Endodermal cell (in vitro differentiated cells): ENCODE data around the gene UBQLNL. TPM values are rescaled to one million over a fixed set of nuclear protein-coding genes. Genes with fewer than 3 reads are reported as not detected.

ENCODE experiments used
- DNase-seq: peaks from one replicate; pipeline ENCODE4 v3.0.0-alpha.2; 2017
- H3K27ac ChIP-seq: 2 replicates; pipeline ENCODE4 v1.5.1; 2013; ENCODE audit warnings: mild to moderate bottlenecking, low read depth, low read length, moderate library complexity
- H3K27me3 ChIP-seq: 2 replicates; pipeline ENCODE4 v1.6.1; 2013; ENCODE audit warnings: mild to moderate bottlenecking, low read length, moderate library complexity; ENCODE audit not compliant: insufficient read depth, control insufficient read depth, poor library complexity, severe bottlenecking
- H3K36me3 ChIP-seq: 2 replicates; pipeline ENCODE4 v1.7.0; 2013; ENCODE audit warnings: mild to moderate bottlenecking, low read length, moderate library complexity; ENCODE audit not compliant: control insufficient read depth, insufficient read depth
- H3K4me1 ChIP-seq: one replicate; pipeline ENCODE4 v1.7.0; 2013; ENCODE audit warnings: low read length; ENCODE audit not compliant: control insufficient read depth, insufficient read depth
- H3K4me3 ChIP-seq: 2 replicates; pipeline ENCODE4 v1.5.1; 2013; ENCODE audit warnings: mild to moderate bottlenecking, low read length, moderate library complexity
- H3K9ac ChIP-seq: 2 replicates; pipeline ENCODE4 v1.6.1; 2013; ENCODE audit warnings: mild to moderate bottlenecking, low read length, moderate library complexity; ENCODE audit not compliant: poor library complexity, severe bottlenecking; ENCODE audit errors: extremely low read depth
- H3K9me3 ChIP-seq: 2 replicates; pipeline ENCODE4 v1.6.1; 2013; ENCODE audit warnings: mild to moderate bottlenecking, low read length, moderate library complexity; ENCODE audit not compliant: control insufficient read depth
- H3K27ac Mint-ChIP-seq: 2 replicates; pipeline ENCODE4 v1.8.0; 2020; ENCODE audit warnings: mixed read lengths
- H3K27me3 Mint-ChIP-seq: 2 replicates; pipeline ENCODE4 v1.8.0; 2021; ENCODE audit warnings: mild to moderate bottlenecking, mixed read lengths; ENCODE audit not compliant: insufficient read depth
- H3K36me3 Mint-ChIP-seq: 2 replicates; pipeline ENCODE4 v1.8.0; 2020; ENCODE audit warnings: low read depth, mixed read lengths
- H3K4me1 Mint-ChIP-seq: 2 replicates; pipeline ENCODE4 v1.8.0; 2020; ENCODE audit warnings: mixed read lengths
- H3K4me3 Mint-ChIP-seq: 2 replicates; pipeline ENCODE4 v1.8.0; 2020; ENCODE audit warnings: mild to moderate bottlenecking, moderate library complexity, mixed read lengths
- H3K9me3 Mint-ChIP-seq: 2 replicates; pipeline ENCODE4 v1.8.0; 2020; ENCODE audit warnings: mild to moderate bottlenecking, mixed read lengths
- WGBS, 2 experiments: methylation state at CpG; one replicate each; pipeline versions ENCODE4 v1.1.5 to v1.1.7; 2013; ENCODE audit warnings: missing lambda C conversion rate in 2 of 2, mixed read lengths in 1 of 2; ENCODE audit not compliant: insufficient coverage in 1 of 2, insufficient read length in 1 of 2; 5-methylcytosine and 5-hydroxymethylcytosine counted together
- total RNA-seq, 2 donors: library from RNA; stranded (reverse); fragmentation: NEBNext Ultra II Directional in 1 of 2; extraction: Animal tissue kit (Norgen Biotek cat#: 25700) in 1 of 2; gene quantifications; 2 replicates in 1 of 2; 3 replicates in 1 of 2; pipeline ENCODE4 v1.2.1, GENCODE V29; 2021
- TF ChIP-seq, protein P1 (sequence below): fragments of 200-600 bp; sonication (generic); conservative IDR thresholded peaks from 2 replicates; pipeline ENCODE4 v1.5.0; 2021; ENCODE audit warnings: antibody characterized with exemption, mild to moderate bottlenecking

The UBQLNL gene
- total RNA-seq, 2 donors from 2014 or later, result 0.20 to 0.26 TPM

- H3K36me3 Mint-ChIP-seq, result no peaks in the 10 kb centered on the region
- DNase-seq, result no peak
- TF ChIP-seq, protein P1, sequence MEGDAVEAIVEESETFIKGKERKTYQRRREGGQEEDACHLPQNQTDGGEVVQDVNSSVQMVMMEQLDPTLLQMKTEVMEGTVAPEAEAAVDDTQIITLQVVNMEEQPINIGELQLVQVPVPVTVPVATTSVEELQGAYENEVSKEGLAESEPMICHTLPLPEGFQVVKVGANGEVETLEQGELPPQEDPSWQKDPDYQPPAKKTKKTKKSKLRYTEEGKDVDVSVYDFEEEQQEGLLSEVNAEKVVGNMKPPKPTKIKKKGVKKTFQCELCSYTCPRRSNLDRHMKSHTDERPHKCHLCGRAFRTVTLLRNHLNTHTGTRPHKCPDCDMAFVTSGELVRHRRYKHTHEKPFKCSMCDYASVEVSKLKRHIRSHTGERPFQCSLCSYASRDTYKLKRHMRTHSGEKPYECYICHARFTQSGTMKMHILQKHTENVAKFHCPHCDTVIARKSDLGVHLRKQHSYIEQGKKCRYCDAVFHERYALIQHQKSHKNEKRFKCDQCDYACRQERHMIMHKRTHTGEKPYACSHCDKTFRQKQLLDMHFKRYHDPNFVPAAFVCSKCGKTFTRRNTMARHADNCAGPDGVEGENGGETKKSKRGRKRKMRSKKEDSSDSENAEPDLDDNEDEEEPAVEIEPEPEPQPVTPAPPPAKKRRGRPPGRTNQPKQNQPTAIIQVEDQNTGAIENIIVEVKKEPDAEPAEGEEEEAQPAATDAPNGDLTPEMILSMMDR, result no peak
Observed at GRCh38 chr11:5514841-5515240, 1.7 kb downstream of the UBQLNL start.

GRCh38 chr11:5509803-5510202 lies 6.7 kb downstream of the UBQLNL start, which contains the start of gene UBQLN3:
UBQLN3 (minus strand) TSS chr11:5509957; CDS start chr11:5509558, 399 bp downstream.
- Mint-ChIP-seq H3K9me3 (no peaks in the 10 kb centered on the region), H3K4me3 (no peak within 1 kb of the TSS), H3K27me3 (no peaks in the 10 kb centered on the region), H3K36me3 (no peaks in the 10 kb centered on the region), H3K27ac (no peak within 1 kb of the TSS), H3K4me1 (no peaks in the 10 kb centered on the region)
- H3K9me3 ChIP-seq, result no peaks in the 10 kb centered on the region
- H3K4me1 ChIP-seq, result no peaks in the 10 kb centered on the region
- no peaks in the 10 kb centered on the region for H3K27me3 ChIP-seq
- no peak for DNase-seq
- TF ChIP-seq, protein P1, result no peak
- H3K9ac ChIP-seq, result no peak within 1 kb of the TSS
- 92 to 100% methylated on average over 2 to 4 of the region's 4 CpGs for WGBS, 2 experiments
- no peaks in the 10 kb centered on the region for H3K36me3 ChIP-seq
- no peak within 1 kb of the TSS for H3K27ac ChIP-seq
- no peak within 1 kb of the TSS for H3K4me3 ChIP-seq

More at GRCh38 chr11:5514841-5515240, 1.7 kb downstream of the UBQLNL start:
- no peak overlapping the region for H3K4me3 Mint-ChIP-seq
- no peak overlapping the region for H3K27ac Mint-ChIP-seq
- H3K9ac ChIP-seq, result no peak overlapping the region
- no peaks in the 10 kb centered on the region for H3K9me3 ChIP-seq
- no peaks in the 10 kb centered on the region for H3K4me1 ChIP-seq
- no peaks in the 10 kb centered on the region for H3K4me1 Mint-ChIP-seq
- no peak overlapping the region for H3K4me3 ChIP-seq
- no peak overlapping the region for H3K27ac ChIP-seq
- H3K27me3 Mint-ChIP-seq, result no peaks in the 10 kb centered on the region
- no peaks in the 10 kb centered on the region for H3K9me3 Mint-ChIP-seq
- no peaks in the 10 kb centered on the region for H3K27me3 ChIP-seq
- no peaks in the 10 kb centered on the region for H3K36me3 ChIP-seq

DNA sequence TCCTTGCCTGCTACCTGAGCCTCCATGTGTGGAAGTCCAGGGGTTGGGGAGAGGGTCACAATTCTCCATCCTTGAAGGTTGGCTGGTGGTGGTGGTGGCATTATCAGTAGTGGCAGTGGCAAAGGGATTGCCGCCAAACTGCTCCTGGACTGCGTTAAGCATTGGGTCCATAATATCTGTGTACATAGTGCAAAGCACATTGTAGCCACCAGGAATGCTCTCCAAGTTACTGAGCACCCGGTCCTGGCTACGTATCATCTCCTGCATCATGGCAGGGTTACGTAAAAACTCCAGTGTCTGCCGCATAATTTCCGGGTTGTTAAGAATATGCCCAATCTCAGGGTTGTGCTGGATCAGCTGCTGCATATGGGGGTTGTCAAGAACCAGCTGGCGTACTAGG lies 7.9 kb downstream of the UBQLNL start:
- no peak overlapping the region for H3K9ac ChIP-seq
- Mint-ChIP-seq H3K4me1 (no peaks in the 10 kb centered on the region), H3K36me3 (no peaks in the 10 kb centered on the region), H3K4me3 (no peak overlapping the region), H3K27me3 (no peaks in the 10 kb centered on the region), H3K9me3 (no peaks in the 10 kb centered on the region), H3K27ac (no peak overlapping the region)
- no peaks in the 10 kb centered on the region for H3K27me3 ChIP-seq
- H3K36me3 ChIP-seq, result no peaks in the 10 kb centered on the region
- no peaks in the 10 kb centered on the region for H3K4me1 ChIP-seq
- no peak overlapping the region for H3K27ac ChIP-seq
- no peak for DNase-seq
- TF ChIP-seq, protein P1, result no peak
- WGBS, 2 experiments, result 94 to 98% methylated on average over 8 of the region's 8 CpGs
- no peaks in the 10 kb centered on the region for H3K9me3 ChIP-seq
- no peak overlapping the region for H3K4me3 ChIP-seq
